CD14-positive monocyte (primary cell): ENCODE data around the gene SIPA1L2. TPM values are rescaled to one million over a fixed set of nuclear protein-coding genes. Genes with fewer than 3 reads are reported as not detected.

ENCODE experiments used
- DNase-seq, 3 donors: peaks; one replicate each; pipeline ENCODE4 v3.0.0-alpha.2; 2011 to 2022
- H2AFZ ChIP-seq: 2 replicates; pipeline ENCODE4 v1.6.0; 2012; ENCODE audit warnings: mild to moderate bottlenecking, low read depth, low read length, inconsistent platforms; ENCODE audit not compliant: insufficient read depth, poor library complexity, severe bottlenecking
- H3K27ac ChIP-seq, 2 donors: 1 replicate in 1 of 2; 2 replicates in 1 of 2; pipeline ENCODE4 v1.5.1; 2012 to 2013; ENCODE audit warnings: low read length in 2 of 2, control low read depth in 1 of 2, inconsistent platforms in 1 of 2, low read depth in 1 of 2, mild to moderate bottlenecking in 1 of 2
- H3K27me3 ChIP-seq, 2 donors: one replicate each; pipeline versions ENCODE4 v1.6.0 to v1.6.1; 2011 to 2013; ENCODE audit warnings: low read length in 2 of 2; ENCODE audit not compliant: control insufficient read depth in 2 of 2, insufficient read depth in 2 of 2
- H3K36me3 ChIP-seq, 2 donors: replicated peaks in 1 of 2; 1 replicate in 1 of 2; 2 replicates in 1 of 2; pipeline versions ENCODE4 v1.5.1 to v1.6.1; 2012 to 2013; ENCODE audit warnings: low read length in 2 of 2, control low read depth in 1 of 2, inconsistent platforms in 1 of 2, mild to moderate bottlenecking in 1 of 2; ENCODE audit not compliant: insufficient read depth in 2 of 2, control insufficient read depth in 1 of 2
- H3K4me1 ChIP-seq, 2 donors: 1 replicate in 1 of 2; 2 replicates in 1 of 2; pipeline versions ENCODE4 v1.5.1 to v1.6.1; 2012 to 2013; ENCODE audit warnings: low read length in 2 of 2, control low read depth in 1 of 2, inconsistent platforms in 1 of 2, mild to moderate bottlenecking in 1 of 2, moderate library complexity in 1 of 2; ENCODE audit not compliant: insufficient read depth in 2 of 2, control insufficient read depth in 1 of 2
- H3K4me2 ChIP-seq: replicated peaks from 2 replicates; pipeline ENCODE3; 2012; ENCODE audit warnings: low read length, moderate library complexity, mild to moderate bottlenecking; ENCODE audit not compliant: poor library complexity, severe bottlenecking; ENCODE audit errors: extremely low read depth
- H3K4me3 ChIP-seq, 3 experiments: fragments of 200-600 bp in 1 of 3; sonication (generic) in 1 of 3; replicated peaks in 1 of 3; 1 replicate in 2 of 3; 2 replicates in 1 of 3; pipeline ENCODE4 v1.5.1; 2011 to 2013; ENCODE audit warnings: low read length in 3 of 3, mild to moderate bottlenecking in 3 of 3, control low read depth in 2 of 3, low read depth in 2 of 3, inconsistent platforms in 1 of 3, moderate library complexity in 1 of 3
- H3K79me2 ChIP-seq: 2 replicates; pipeline ENCODE4 v1.6.0; 2012; ENCODE audit warnings: mild to moderate bottlenecking, control low read depth, inconsistent platforms, low read length, moderate library complexity; ENCODE audit not compliant: insufficient read depth
- H3K9ac ChIP-seq: 2 replicates; pipeline ENCODE4 v1.6.0; 2017; ENCODE audit warnings: low read length, mild to moderate bottlenecking; ENCODE audit not compliant: insufficient read depth, poor library complexity, severe bottlenecking
- H3K9me3 ChIP-seq, 2 donors: replicated peaks in 1 of 2; 1 replicate in 1 of 2; 2 replicates in 1 of 2; pipeline versions ENCODE4 v1.5.1 to v1.6.1; 2012 to 2013; ENCODE audit warnings: low read length in 2 of 2, control low read depth in 1 of 2; ENCODE audit not compliant: control insufficient read depth in 1 of 2, insufficient read depth in 1 of 2
- H4K20me1 ChIP-seq: 2 replicates; pipeline ENCODE4 v1.6.0; 2012; ENCODE audit warnings: mild to moderate bottlenecking, low read length, control low read depth, moderate library complexity; ENCODE audit not compliant: insufficient read depth
- H3K27ac Mint-ChIP-seq, 7 donors: one replicate each; pipeline ENCODE4 v1.8.0; 2020; ENCODE audit warnings: mild to moderate bottlenecking in 7 of 7, mixed read lengths in 7 of 7, moderate library complexity in 6 of 7, inconsistent platforms in 2 of 7
- H3K27me3 Mint-ChIP-seq, 3 donors: one replicate each; pipeline ENCODE4 v1.8.0; 2021 to 2022; ENCODE audit warnings: low read depth in 3 of 3, mild to moderate bottlenecking in 3 of 3, mixed read lengths in 3 of 3, moderate library complexity in 3 of 3, inconsistent platforms in 1 of 3
- H3K36me3 Mint-ChIP-seq, 2 donors: one replicate each; pipeline ENCODE4 v1.8.0; 2020; ENCODE audit warnings: mixed read lengths in 2 of 2, inconsistent platforms in 1 of 2, mild to moderate bottlenecking in 1 of 2
- H3K4me1 Mint-ChIP-seq: one replicate; pipeline ENCODE4 v1.8.0; 2020; ENCODE audit warnings: mild to moderate bottlenecking, mixed read lengths
- H3K4me3 Mint-ChIP-seq, 2 donors: one replicate each; pipeline ENCODE4 v1.8.0; 2020; ENCODE audit warnings: mild to moderate bottlenecking in 2 of 2, mixed read lengths in 2 of 2, moderate library complexity in 1 of 2
- H3K9me3 Mint-ChIP-seq, 7 donors: one replicate each; pipeline ENCODE4 v1.8.0; 2020 to 2022; ENCODE audit warnings: mixed read lengths in 7 of 7, mild to moderate bottlenecking in 6 of 7, moderate library complexity in 6 of 7, inconsistent platforms in 2 of 7
- CTCF ChIP-seq: fragments of 200-600 bp; IDR thresholded peaks from one replicate; pipeline ENCODE4 v1.8.0; 2022; ENCODE audit warnings: antibody characterized with exemption, mild to moderate bottlenecking
- WGBS: methylation state at CpG from one replicate; pipeline ENCODE4 v1.1.5; 2013; ENCODE audit warnings: missing lambda C conversion rate; ENCODE audit not compliant: insufficient coverage; 5-methylcytosine and 5-hydroxymethylcytosine counted together
- intact Hi-C, 2 donors: fragments of 100-400 bp; cut with micrococcal nuclease; formaldehyde crosslinking; loops; one replicate each; pipeline versions ENCODE4 v1.15.0 to v1.15.1; 2023
- polyA plus RNA-seq, 3 donors: library from polyadenylated mRNA; depleted of rRNA in 1 of 3; unstranded in 2 of 3; stranded (reverse) in 1 of 3; fragments of 300-500 nt in 2 of 3; fragments of >200 nt in 1 of 3; fragmentation: Illumina TruSeq in 2 of 3; gene quantifications; 1 replicate in 2 of 3; 2 replicates in 1 of 3; pipeline ENCODE4 v1.2.3, GENCODE V29; 2012 to 2021

Gene SIPA1L2
- polyA plus RNA-seq, 3 donors, result 0.64 to 6.8 (median 1.3) TPM

- intact Hi-C loops, result no loop called here
- WGBS, result 100% methylated on average over 4 of the region's 9 CpGs
- Histone ChIP-seq H3K27ac (no peak overlapping the region), H3K9ac (no peak overlapping the region), H4K20me1 (no peaks in the 10 kb centered on the region), H3K9me3 (no peaks in the 10 kb centered on the region), H3K36me3 (no peaks in the 10 kb centered on the region), H3K4me1 (no peaks in the 10 kb centered on the region), H2AFZ (no peak overlapping the region), H3K27me3 (no peaks in the 10 kb centered on the region), H3K4me3 (no peak overlapping the region), H3K79me2 (no peaks in the 10 kb centered on the region), H3K4me2 (no peak overlapping the region)
- no peak for DNase-seq
- TF ChIP-seq CTCF, result no peak
- Mint-ChIP-seq H3K9me3 (peaks cover 0 to 2% (median 0%) of the 10 kb centered on the region in 7 donors), H3K4me3 (no peak overlapping the region), H3K4me1 (peaks cover 3% of the 10 kb centered on the region), H3K27me3 (peaks cover 1 to 5% (median 4%) of the 10 kb centered on the region in 3 donors), H3K27ac (no peak overlapping the region), H3K36me3 (no peaks in the 10 kb centered on the region)
These were observed 48.4 kb upstream of the SIPA1L2 start for GRCh38 chr1:232678185-232678886.

- H3K4me2 ChIP-seq, result no peak overlapping the region
- TF ChIP-seq CTCF, result no peak
These were observed 46.4 kb upstream of the SIPA1L2 start for GRCh38 chr1:232676307-232676706.

More at GRCh38 chr1:232676307-232676706, 46.4 kb upstream of the SIPA1L2 start:
- peaks cover 0 to 2% (median 0%) of the 10 kb centered on the region in 7 donors for H3K9me3 Mint-ChIP-seq
- peaks cover 2% of the 10 kb centered on the region for H3K4me1 Mint-ChIP-seq
- Histone ChIP-seq H3K4me1 (no peaks in the 10 kb centered on the region), H3K27me3 (no peaks in the 10 kb centered on the region), H3K27ac (no peak overlapping the region), H3K36me3 (no peaks in the 10 kb centered on the region), H2AFZ (no peak overlapping the region), H3K79me2 (no peaks in the 10 kb centered on the region), H4K20me1 (no peaks in the 10 kb centered on the region), H3K9me3 (no peaks in the 10 kb centered on the region), H3K9ac (no peak overlapping the region), H3K4me3 (no peak overlapping the region)
- WGBS, result 100% methylated on average over 2 of the region's 2 CpGs
- H3K27me3 Mint-ChIP-seq, result peaks cover 0 to 5% (median 0%) of the 10 kb centered on the region in 3 donors
- no peak for DNase-seq
- no peak overlapping the region for H3K4me3 Mint-ChIP-seq
- no peaks in the 10 kb centered on the region for H3K36me3 Mint-ChIP-seq
- H3K27ac Mint-ChIP-seq, result no peak overlapping the region
- intact Hi-C loops, result no loop called here
